IMR-90 (cell line): Measurements from ENCODE around the gene SLC12A7.

Experiments used
- MXI1 ChIP-seq: IDR thresholded peaks from 2 replicates; pipeline ENCODE4 v1.6.1; 2012; ENCODE audit warnings: low read depth, mild to moderate bottlenecking, low read length, moderate library complexity, borderline replicate concordance
- NFE2L2 ChIP-seq: fragments of 150-350 bp; IDR thresholded peaks from 2 replicates; pipeline ENCODE4 v1.6.1; 2016; ENCODE audit warnings: low read depth, mild to moderate bottlenecking, low read length
- POLR2A ChIP-seq: IDR thresholded peaks from 2 replicates; pipeline ENCODE4 v1.6.1; 2012; ENCODE audit warnings: mild to moderate bottlenecking, low read depth, low read length
- RAD21 ChIP-seq: IDR thresholded peaks from 2 replicates; pipeline ENCODE4 v1.6.1; 2012; ENCODE audit warnings: low read length, improper control_type of control experiment
- SMC3 ChIP-seq: fragments of 150-350 bp; IDR thresholded peaks from 2 replicates; pipeline ENCODE4 v1.6.1; 2016; ENCODE audit warnings: low read depth, mild to moderate bottlenecking, antibody characterized with exemption, low read length, moderate library complexity
- TF ChIP-seq, protein P1 (sequence below): conservative IDR thresholded peaks from 2 replicates; pipeline ENCODE4 v1.5.1; 2012; ENCODE audit warnings: mild to moderate bottlenecking, low read depth, low read length, improper control_type of control experiment
- TF ChIP-seq, protein P2 (sequence below): fragments of 150-350 bp; IDR thresholded peaks from 2 replicates; pipeline ENCODE4 v1.6.1; 2016; ENCODE audit warnings: low read depth, mild to moderate bottlenecking, low read length, moderate library complexity, borderline replicate concordance
- TF ChIP-seq, protein P3 (sequence below): fragments of 150-350 bp; IDR thresholded peaks from 2 replicates; pipeline ENCODE4 v1.6.1; 2017; ENCODE audit warnings: mild to moderate bottlenecking, antibody characterized with exemption, low read length, low read depth

DNA sequence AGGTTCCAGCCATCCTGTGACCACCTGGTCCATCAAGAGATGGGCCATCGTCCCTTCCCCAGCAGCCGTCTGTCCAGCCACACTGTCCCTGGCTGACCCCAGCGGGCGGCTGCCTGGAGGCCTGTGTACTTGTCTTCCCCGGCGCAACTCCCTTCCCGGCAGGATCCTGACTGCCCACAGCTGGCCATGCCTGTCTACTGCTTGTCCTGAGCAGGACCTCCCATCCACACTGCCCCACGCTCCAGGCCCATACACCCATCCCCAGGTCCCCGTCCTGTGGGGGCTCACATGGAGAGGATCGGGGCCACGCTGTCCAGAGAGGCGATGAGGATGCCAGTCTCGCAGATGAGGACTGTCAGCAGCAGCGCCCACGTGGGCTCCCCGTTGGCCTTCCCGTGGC is 35.5 kb downstream of the SLC12A7 start:
- TF ChIP-seq, protein P1, sequence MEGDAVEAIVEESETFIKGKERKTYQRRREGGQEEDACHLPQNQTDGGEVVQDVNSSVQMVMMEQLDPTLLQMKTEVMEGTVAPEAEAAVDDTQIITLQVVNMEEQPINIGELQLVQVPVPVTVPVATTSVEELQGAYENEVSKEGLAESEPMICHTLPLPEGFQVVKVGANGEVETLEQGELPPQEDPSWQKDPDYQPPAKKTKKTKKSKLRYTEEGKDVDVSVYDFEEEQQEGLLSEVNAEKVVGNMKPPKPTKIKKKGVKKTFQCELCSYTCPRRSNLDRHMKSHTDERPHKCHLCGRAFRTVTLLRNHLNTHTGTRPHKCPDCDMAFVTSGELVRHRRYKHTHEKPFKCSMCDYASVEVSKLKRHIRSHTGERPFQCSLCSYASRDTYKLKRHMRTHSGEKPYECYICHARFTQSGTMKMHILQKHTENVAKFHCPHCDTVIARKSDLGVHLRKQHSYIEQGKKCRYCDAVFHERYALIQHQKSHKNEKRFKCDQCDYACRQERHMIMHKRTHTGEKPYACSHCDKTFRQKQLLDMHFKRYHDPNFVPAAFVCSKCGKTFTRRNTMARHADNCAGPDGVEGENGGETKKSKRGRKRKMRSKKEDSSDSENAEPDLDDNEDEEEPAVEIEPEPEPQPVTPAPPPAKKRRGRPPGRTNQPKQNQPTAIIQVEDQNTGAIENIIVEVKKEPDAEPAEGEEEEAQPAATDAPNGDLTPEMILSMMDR: no peak
- TF ChIP-seq MXI1 (no peak), SMC3 (no peak), POLR2A (no peak), NFE2L2 (no peak), RAD21 (no peak)
- TF ChIP-seq, protein P2, sequence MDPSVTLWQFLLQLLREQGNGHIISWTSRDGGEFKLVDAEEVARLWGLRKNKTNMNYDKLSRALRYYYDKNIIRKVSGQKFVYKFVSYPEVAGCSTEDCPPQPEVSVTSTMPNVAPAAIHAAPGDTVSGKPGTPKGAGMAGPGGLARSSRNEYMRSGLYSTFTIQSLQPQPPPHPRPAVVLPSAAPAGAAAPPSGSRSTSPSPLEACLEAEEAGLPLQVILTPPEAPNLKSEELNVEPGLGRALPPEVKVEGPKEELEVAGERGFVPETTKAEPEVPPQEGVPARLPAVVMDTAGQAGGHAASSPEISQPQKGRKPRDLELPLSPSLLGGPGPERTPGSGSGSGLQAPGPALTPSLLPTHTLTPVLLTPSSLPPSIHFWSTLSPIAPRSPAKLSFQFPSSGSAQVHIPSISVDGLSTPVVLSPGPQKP: no peak
- TF ChIP-seq, protein P3, sequence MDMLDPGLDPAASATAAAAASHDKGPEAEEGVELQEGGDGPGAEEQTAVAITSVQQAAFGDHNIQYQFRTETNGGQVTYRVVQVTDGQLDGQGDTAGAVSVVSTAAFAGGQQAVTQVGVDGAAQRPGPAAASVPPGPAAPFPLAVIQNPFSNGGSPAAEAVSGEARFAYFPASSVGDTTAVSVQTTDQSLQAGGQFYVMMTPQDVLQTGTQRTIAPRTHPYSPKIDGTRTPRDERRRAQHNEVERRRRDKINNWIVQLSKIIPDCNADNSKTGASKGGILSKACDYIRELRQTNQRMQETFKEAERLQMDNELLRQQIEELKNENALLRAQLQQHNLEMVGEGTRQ: no peak
